ENCODE results near the gene PSMA7. TPM values are rescaled to one million over a fixed set of nuclear protein-coding genes. Genes with fewer than 3 reads are reported as not detected.
A peak's percentile ranks its signal among the peaks of the same experiment; 100 is the strongest.

PSMA7 gene
- total RNA-seq, 4 donors from 2014 or later, result 261 to 349 (median 304) TPM

DNA sequence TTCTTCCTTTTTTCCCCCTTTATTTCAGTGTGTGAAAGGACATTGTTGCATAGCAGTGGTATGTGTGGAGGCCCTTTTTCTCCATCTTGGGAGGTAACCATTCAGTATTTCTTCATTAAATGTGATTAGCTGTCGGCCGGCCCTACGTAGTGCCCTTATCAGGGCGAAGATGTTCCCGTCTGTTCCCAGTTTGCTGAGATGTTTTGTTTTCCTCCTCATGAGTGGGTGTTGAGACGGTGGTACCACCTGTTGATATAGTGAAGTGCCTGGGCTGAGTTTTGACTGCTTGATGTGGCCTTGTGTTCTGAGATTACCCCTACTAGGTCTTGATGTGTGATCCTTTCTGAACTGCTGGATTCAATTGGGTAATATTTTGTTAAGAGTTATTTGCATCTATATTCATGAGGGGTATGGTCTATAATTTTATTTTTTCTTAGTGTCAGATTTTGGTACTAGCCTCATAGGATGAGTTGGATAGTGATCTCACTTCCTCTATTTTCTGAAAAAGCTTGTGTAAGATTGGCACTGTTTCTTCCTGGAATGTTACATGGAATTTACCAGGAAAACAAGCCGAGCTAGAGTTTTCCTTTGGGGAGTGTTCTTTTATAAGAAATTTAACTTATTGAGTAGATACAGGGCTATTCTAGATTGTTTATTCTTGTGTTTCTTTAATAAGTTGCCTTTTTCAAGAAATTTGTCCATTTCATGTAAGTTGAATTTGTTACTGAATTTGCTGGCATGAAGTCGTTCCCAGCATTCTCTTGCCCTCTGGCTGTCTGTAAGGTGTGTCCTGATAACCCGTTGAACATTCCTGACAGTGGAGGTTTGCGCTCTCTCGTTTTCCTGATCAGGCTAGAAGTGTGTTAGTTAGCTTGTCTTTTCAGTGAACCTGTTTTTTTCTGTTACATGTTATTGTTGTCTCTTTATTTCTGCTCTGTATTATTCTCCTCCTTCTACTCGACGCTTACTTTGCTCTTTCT lies 44.0 kb upstream of the PSMA7 start:
- no peak for TF ChIP-seq POLR2AphosphoS5 (IDR thresholded peaks at IDR 0.05)
- no peak for TF ChIP-seq POLR2A (IDR thresholded peaks at IDR 0.05; ENCODE audit: low read depth)
- no peak for TF ChIP-seq EP300 (IDR thresholded peaks at IDR 0.05)
- TF ChIP-seq, protein P1, sequence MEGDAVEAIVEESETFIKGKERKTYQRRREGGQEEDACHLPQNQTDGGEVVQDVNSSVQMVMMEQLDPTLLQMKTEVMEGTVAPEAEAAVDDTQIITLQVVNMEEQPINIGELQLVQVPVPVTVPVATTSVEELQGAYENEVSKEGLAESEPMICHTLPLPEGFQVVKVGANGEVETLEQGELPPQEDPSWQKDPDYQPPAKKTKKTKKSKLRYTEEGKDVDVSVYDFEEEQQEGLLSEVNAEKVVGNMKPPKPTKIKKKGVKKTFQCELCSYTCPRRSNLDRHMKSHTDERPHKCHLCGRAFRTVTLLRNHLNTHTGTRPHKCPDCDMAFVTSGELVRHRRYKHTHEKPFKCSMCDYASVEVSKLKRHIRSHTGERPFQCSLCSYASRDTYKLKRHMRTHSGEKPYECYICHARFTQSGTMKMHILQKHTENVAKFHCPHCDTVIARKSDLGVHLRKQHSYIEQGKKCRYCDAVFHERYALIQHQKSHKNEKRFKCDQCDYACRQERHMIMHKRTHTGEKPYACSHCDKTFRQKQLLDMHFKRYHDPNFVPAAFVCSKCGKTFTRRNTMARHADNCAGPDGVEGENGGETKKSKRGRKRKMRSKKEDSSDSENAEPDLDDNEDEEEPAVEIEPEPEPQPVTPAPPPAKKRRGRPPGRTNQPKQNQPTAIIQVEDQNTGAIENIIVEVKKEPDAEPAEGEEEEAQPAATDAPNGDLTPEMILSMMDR (IDR thresholded peaks at IDR 0.05), result no peak
- H3K27me3 ChIP-seq, result no peaks in the 10 kb centered on the region
- WGBS, result 77% methylated on average over 13 of the region's 13 CpGs
- peak overlapping the region in 1 of 4 donors; percentile 1 for H3K27ac ChIP-seq (replicated peaks in 1 of 4)
- H3K9me3 ChIP-seq, result no peaks in the 10 kb centered on the region
- H3K4me1 ChIP-seq, result peaks cover 17 to 38% (median 28%) of the 10 kb centered on the region in 4 donors
- peaks cover 0 to 34% (median 26%) of the 10 kb centered on the region in 4 donors for H3K36me3 ChIP-seq
- H3K4me3 ChIP-seq, result no peak overlapping the region
- intact Hi-C loops (cut with DNase I), result no loop called here
- no peak for DNase-seq (ENCODE audit: extremely low spot score)

DNA sequence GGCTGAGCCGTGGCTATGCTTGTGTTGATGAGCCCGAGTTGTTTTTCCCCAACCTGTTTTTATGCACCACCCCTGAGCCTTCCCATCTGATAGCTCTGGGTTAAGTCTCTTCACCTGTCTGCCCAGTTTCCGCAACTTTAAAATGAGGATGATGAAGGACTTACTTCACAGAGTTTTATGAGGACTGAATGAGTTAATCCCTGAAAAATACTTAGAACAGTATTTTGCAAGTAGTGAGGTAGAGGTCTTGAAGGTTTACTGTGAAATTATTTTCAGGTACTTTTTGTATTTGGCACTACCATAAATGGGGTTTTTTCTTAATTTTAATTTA lies 42.9 kb upstream of the PSMA7 start:
- Histone ChIP-seq H3K36me3 (peaks cover 0 to 23% (median 22%) of the 10 kb centered on the region in 4 donors), H3K4me3 (no peak overlapping the region), H3K27me3 (no peaks in the 10 kb centered on the region), H3K9me3 (no peaks in the 10 kb centered on the region), H3K4me1 (peaks cover 22 to 44% (median 33%) of the 10 kb centered on the region in 4 donors), H3K27ac (replicated peaks in 1 of 4) (no peak overlapping the region)
- TF ChIP-seq POLR2A (IDR thresholded peaks at IDR 0.05; ENCODE audit: low read depth) (no peak), POLR2AphosphoS5 (IDR thresholded peaks at IDR 0.05) (no peak), EP300 (IDR thresholded peaks at IDR 0.05) (no peak)
- TF ChIP-seq, protein P1 (IDR thresholded peaks at IDR 0.05), result no peak
- no peak for DNase-seq (ENCODE audit: extremely low spot score)
- intact Hi-C loops (cut with DNase I), result no loop called here
- 82% methylated on average over 3 of the region's 3 CpGs for WGBS

DNA sequence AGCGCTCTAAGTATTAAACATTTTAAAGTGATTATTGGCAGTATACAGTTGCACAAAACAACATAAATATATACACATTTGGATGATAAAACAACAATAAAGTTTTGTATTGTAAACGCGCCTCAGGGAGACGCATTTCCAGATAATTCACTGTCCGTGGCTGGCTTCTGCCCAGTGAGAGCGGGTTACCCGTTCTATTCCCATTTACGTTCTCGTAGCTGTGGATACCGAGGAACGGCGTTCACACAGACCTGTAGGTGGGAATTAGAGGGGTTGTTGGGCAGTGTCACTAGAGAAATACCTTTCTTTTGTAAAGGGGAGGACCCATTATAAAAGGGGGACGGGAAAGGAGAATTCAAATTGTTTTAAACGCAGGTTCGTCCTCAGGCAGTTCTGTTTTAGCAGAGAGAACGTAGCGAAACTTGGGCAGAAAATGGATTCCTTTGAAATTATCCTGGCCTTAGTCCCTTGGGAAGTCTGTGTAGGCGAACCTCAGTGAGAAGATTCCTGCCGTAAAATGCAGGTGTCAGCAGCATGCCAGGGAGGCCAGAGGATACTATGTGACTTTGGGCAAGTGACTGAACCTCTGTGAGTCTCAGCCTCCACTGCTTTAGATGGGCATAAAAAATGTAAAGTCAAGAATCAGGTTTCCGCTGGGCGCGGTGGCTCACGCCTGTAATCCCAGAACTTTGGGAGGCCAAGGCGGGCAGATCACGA lies 40.4 kb upstream of the PSMA7 start:
- intact Hi-C loops (cut with DNase I), result no loop called here
- WGBS, result 28% methylated on average over 25 of the region's 25 CpGs

DNA sequence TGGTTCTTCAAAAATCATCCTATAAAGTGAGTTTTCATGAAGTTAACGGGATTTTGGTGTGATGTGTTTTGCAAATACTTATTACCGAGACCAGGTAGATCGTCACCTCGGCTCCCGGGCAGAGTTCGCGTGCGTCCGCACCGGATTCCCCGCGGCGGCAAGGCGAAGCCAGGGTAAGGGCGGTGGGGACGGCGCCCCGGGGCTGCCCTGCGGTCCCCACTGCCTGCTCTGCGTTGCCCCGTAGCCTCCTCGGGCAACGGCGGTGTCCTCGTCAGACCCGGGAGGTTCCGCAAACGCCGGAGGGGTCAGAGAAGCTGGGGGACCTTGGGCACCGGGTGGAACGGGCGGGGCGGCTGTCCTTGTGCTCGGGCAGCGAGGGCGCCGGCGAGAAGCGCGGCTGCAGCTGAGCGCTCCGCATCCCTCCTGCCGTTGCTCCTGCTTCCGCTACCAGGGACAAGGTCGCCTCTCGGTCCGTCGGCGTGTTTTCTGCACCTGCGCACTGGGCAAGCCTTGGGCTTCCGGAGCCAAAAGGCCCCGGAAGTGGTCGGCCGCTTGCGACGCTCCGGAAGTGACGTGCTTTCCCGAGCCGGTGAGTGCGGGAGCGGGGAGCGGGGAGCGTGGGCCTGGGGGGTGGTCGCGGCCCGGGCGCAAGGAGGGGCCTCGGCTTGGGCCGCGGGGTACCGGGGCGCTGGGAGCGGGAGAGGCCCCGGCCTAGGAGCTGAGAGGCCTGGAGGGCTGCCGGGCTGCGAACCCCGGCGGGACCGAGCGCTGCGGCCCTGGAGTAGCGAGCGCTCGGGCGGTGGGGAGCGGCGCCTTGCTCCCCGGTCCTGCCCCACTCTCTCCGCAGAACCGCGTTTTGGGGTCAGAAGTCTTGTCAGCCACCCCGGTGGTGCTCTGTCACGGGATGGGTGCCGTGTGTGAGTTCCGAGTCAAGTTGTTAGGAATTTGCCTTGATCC lies 39.6 kb upstream of the PSMA7 start, which contains the start of gene MTG2:
Gene MTG2, plus strand, starts transcription at position 560 of the 957 bp plus-strand sequence. CDS start 10,393 bp downstream, outside the sequence.
- Histone ChIP-seq H3K9me3 (no peaks in the 10 kb centered on the region), H3K27me3 (no peaks in the 10 kb centered on the region), H3K27ac (replicated peaks in 1 of 4) (peak within 1 kb of the TSS; percentile 91 to 98 (median 96)), H3K36me3 (peaks cover 0 to 16% (median 14%) of the 10 kb centered on the region in 4 donors), H3K4me3 (peak within 1 kb of the TSS; percentile 87 to 96 (median 88)), H3K4me1 (peaks cover 18 to 44% (median 32%) of the 10 kb centered on the region in 4 donors)
- intact Hi-C loops (cut with DNase I), result no loop called here
- peak; percentile 98 for DNase-seq (ENCODE audit: extremely low spot score)
- WGBS, result 0% methylated on average over 6 of the region's 96 CpGs
- TF ChIP-seq, protein P1 (IDR thresholded peaks at IDR 0.05), result peak in 2 of 3 experiments; percentile 22 to 25
- no peak for TF ChIP-seq EP300 (IDR thresholded peaks at IDR 0.05)
- TF ChIP-seq POLR2A (IDR thresholded peaks at IDR 0.05; ENCODE audit: low read depth), result peak; percentile 86
- TF ChIP-seq POLR2AphosphoS5 (IDR thresholded peaks at IDR 0.05), result peak; percentile 97 to 99

More for the DNA sequence above, 40.4 kb upstream of the PSMA7 start:
- no peaks in the 10 kb centered on the region for H3K9me3 ChIP-seq
- H3K36me3 ChIP-seq, result peaks cover 0 to 14% (median 13%) of the 10 kb centered on the region in 4 donors
- H3K4me3 ChIP-seq, result peak overlapping the region; percentile 87 to 96 (median 88)
- peaks cover 22 to 44% (median 33%) of the 10 kb centered on the region in 4 donors for H3K4me1 ChIP-seq
- peak overlapping the region; percentile 91 to 98 (median 96) for H3K27ac ChIP-seq (replicated peaks in 1 of 4)
- no peak for DNase-seq (ENCODE audit: extremely low spot score)
- TF ChIP-seq, protein P1 (IDR thresholded peaks at IDR 0.05), result no peak
- TF ChIP-seq EP300 (IDR thresholded peaks at IDR 0.05), result no peak
- no peaks in the 10 kb centered on the region for H3K27me3 ChIP-seq
